IPS-NIHi7 (cell line): ENCODE measurements around the gene KIF1B.
"Not testable (repeated sequence)": the region's sequence is repeated elsewhere in the genome, so short reads cannot be mapped to it uniquely, and the experiment has no call there.

Experiments used
- DNase-seq: peaks from one replicate; pipeline ENCODE4 v3.0.0; 2012; ENCODE audit warnings: mixed read lengths; ENCODE audit errors: extremely low spot score

Gene KIF1B

GRCh38 chr1:10386761-10387676, 176.6 kb downstream of the KIF1B start:
- DNase-seq: no peak

GRCh38 chr1:10387677-10388386, 177.5 kb downstream of the KIF1B start:
- DNase-seq: peak; percentile 37

DNA sequence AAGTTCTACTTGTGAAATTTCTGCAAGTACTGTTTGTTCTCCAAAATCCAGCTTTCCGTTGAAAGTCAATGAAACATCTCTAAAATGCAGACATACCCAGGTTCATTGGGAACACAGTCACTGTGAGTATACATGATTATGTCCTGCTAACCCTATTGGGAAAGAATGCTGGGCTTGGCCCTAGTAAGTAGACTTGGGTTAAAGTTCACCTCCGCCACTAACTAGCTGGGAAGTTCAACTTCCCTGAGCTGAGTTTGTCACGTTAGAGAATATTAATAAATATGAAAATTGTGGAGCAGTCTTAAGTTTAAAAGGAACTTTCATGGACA, 178.0 kb downstream of the KIF1B start:
- DNase-seq: no peak

DNA sequence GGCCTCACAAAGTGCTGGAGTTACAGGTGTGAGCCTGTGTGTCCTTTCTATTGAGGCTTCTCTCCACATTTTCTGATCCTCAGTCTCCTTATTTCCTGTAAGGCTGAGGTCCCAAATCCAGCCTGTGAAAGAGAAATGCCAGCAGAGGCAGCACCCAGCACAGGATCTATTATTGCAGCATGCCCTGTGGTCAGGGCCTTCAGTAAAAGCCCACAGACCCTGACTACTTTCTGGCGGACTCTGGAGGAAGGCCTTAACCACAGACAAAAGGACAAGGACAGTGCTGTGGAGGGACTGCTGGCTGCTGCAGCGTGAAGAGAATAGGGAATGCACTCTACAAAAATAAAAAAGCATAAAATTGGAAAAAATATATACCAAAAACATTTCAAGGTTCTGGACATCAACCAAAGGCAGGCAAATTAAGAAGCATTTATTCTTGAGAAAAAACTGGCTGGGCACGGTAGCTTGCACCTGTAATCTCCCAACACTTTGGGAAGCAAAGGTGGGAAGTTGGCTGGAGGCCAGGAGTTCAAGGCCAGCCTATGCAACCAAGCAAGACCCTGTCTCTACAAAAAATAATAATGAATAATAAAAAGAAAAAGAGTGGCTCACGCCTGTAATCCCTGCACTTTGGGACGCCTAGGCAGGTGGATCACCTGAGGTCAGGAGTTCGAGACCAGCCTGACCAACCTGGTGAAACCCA, 179.1 kb downstream of the KIF1B start:
- no peak for DNase-seq

GRCh38 chr1:10396870-10397269, 186.5 kb downstream of the KIF1B start:
- no peak for DNase-seq

GRCh38 chr1:10398278-10398733, 187.9 kb downstream of the KIF1B start:
- DNase-seq: no peak

DNA sequence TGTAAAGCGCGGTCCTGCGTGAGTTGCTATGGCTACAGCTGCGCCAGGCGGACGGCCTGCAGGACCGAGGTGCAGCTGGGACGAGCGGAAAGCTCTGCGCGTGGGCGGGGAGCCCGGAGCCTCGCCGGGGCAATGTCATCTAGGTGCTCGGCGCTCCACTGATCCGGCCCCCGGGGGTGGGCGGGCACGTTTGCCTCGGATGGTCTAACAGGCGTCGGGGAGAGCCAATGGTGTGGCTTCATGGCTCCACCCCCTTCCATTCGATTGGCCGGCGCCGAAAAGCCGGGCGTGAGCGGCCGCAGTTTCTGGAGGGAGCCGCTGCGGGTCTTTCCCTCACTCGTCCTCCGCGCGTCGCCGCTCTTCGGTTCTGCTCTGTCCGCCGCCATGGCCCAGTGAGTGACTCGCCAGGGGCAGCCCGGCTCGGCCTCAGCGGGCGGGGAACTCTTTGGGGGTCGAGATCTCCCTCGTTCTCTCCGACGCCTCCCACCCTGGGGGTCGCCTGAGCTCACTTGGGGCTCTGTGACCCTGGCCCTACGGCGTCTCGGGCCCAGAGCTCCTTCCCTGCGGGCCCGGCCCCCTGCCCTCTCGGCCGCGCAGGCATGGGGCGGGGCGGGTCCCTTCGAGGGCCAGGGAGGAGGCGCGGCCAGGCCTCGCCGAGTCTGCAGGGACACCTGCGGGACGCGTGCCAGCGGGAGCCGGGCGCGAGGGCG, 188.5 kb downstream of the KIF1B start, which contains the start of gene PGD:
Gene PGD (plus strand): TSS at position 331 of the 710 bp plus-strand sequence. CDS start 54 bp downstream, at position 385.
- peak; percentile 100 for DNase-seq

GRCh38 chr1:10399444-10399941, 189.1 kb downstream of the KIF1B start:
- peak; percentile 24 for DNase-seq

- DNase-seq: no peak
These were observed 189.6 kb downstream of the KIF1B start for GRCh38 chr1:10400013-10400412.

DNA sequence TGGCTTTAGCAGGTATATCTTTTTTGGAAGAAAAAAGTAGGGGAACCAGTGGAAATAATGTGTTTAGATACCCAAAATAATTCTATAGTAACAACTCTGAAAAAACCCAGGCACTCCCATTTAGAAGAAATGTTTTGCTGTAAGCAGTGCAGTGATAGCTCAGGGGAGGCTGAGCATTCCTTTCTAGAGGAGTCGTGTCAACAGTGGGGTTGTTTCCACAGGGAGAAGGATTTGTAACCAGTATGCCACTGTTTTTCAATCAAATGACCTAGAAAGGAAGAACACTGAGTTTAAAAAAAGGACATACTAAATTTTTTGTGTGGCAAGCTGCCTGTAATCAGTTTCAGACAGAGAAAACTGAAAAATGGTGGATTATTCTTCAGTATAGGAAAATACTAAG, 190.9 kb downstream of the KIF1B start:
- no peak for DNase-seq

DNA sequence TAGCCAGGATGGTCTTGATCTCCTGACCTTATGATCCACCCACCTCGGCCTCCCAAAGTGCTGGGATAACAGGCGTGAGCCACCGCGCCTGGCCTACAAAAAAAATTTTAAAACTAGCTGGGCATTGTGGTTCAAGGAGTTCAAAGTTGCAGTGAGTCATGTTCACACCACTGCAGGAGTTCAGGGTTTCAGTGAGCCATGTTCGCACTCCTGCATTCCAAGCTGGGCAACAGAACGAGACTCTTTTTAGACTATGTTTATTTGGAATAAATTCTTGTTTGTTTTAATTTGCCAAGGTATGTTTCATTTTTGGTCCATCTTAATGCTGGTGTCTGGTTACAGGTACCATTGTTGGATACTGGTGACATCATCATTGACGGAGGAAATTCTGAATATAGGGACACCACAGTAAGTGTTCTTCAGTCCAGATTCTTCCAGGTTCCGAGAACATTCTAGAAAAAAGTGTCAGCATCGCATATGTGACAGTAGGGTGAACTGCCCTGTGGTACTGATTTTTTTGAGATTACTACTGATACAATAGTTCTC, 192.4 kb downstream of the KIF1B start:
- DNase-seq: no peak

DNA sequence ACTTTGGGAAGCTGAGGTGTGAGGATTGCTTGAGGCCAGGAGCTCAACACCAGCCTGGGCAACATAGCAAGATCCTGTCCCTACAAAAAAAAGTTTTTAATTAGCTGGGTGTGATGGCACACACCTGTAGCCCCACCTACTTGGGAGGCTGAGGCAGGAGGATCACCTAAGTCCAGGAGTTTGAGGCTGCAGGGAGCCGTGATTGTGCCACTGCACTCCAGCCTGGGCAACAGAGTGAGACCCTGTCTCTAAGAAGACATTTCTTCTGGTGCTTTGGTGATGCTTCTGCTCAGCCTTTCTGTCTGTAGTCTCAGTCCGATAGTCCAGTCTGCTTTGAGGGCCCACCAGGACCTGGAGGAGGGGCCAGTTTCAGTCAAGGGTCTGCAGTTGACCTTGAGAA, 196.8 kb downstream of the KIF1B start:
- DNase-seq: no peak

GRCh38 chr1:10415211-10415930, 205.0 kb downstream of the KIF1B start:
- DNase-seq: no peak

GRCh38 chr1:10415967-10416366, 205.6 kb downstream of the KIF1B start:
- not testable (repeated sequence) for DNase-seq

DNA sequence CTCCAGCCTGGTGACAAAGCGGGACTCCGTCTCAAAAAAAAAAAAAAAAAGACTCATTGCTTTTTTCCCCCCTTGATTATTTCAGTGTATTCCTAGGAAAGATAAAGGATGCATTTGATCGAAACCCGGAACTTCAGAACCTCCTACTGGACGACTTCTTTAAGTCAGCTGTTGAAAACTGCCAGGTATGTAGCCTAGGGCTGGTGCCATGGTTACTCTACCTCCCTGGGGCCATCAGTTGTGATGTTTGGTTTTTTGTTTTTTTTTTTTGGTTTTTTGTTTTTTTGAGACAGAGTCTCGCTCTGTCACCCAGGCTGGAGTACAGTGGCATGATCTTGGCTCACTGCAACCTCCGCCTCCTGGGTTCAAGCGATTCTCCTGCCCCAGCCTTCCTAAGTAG, 208.4 kb downstream of the KIF1B start:
- not testable (repeated sequence) for DNase-seq

DNA sequence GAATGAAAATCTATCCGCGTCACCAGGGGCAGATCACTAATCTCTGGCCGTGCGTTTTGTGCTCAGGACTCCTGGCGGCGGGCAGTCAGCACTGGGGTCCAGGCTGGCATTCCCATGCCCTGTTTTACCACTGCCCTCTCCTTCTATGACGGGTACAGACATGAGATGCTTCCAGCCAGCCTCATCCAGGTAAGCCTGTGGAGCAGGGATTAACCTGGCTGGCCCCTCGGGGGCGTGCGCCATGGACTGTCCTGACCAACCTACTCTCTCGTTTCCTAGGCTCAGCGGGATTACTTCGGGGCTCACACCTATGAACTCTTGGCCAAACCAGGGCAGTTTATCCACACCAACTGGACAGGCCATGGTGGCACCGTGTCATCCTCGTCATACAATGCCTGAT, 209.0 kb downstream of the KIF1B start:
- no peak for DNase-seq

DNA sequence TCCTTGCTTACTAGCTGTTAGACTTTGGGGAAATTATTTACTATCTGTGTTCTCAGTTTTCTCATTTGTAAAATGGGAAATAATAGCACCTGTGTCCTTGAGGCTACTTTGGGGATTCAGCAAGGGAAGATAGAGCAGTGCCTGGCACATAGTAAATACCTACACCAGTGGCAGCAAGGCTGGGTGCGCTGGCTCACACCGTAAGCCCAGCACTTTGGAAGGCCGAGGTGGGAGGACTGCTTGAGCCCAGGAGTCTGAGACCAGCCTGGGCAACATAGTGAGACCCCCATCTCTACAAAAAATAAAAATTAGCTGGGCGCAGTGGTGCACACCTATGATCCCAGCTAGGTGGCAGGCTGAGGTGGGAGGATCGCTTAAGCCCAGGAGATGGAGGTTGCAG, 211.3 kb downstream of the KIF1B start:
- no peak for DNase-seq

DNA sequence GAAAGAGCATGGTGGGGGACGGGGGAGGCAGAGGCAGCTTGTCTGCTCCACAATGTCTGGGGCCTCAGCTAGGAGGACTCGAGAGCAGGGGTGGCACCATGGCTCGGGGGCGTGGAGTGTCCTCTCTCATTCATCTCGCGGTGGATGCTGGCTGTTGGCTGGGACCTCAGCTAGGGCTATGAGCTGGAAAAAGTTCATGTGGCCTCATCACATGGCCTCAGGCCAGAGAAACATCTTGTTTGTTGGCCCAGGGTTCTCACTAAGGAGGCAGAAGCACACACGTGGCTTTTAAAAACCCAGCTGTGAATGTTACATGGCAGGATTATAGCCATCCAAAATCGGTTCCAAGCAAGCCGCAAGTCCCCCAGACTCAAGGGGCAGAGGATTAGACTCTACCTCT, 213.7 kb downstream of the KIF1B start:
- DNase-seq: no peak

DNA sequence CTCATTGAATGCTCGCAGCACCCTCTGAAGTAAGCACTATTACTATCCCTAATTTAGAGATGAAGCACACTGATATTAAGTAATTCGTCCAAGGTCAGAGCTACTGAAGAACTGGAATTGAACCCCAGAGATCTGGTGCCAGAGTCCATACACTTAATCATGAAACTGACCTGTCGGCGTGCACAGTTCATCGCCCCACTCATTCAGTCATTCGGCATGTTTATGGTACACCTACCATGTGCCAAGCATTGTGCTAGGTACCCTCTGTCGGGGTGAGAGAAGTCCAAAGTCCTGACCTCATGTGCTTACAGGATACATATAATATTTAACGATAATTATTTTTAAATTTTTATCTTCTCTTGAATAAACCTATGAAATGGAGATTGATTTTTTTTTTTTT, 214.3 kb downstream of the KIF1B start:
- DNase-seq: no peak

DNA sequence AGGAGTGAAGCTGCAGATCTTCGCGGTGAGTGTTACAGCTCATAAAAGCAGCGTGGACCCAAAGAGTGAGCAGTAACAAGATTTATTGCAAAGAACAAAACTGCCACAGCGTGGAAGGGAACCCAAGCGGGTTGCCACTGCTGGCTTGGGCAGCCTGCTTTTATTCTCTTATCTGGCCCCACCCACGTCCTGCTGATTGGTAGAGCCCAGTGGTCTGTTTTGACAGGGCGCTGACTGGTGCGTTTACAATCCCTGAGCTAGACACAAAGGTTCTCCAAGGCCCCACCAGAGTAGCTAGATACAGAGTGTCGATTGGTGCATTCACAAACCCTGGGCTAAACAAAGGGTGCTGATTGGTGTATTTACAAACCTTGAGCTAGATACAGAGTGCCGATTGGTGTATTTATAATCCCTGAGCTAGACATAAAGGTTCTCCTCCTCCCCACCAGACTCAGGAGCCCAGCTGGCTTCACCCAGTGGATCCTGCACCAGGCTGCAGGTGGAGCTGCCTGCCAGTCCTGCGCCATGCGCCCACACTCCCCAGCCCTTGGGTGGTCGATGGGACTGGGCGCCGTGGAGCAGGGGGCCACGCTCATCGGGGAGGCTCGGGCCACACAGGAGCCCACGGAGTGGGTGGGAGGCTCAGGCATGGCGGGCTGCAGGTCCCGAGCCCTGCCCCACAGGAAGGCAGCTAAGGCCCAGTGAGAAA, 215.6 kb downstream of the KIF1B start:
- not testable (repeated sequence) for DNase-seq
